HAP-1 (cell line): ENCODE data around the gene ACOX1.
A peak's percentile ranks its signal among the peaks of the same experiment; 100 is the strongest.

ENCODE experiments used
- DNase-seq, 2 experiments: peaks; one replicate each; pipeline ENCODE4 v3.0.0-alpha.2; 2016 to 2020; ENCODE audit warnings: low spot score in 2 of 2
- H3K27me3 ChIP-seq: fragments of 250-450 bp; sonication (Bioruptor Pico); 2 replicates; pipeline ENCODE4 v1.5.1; 2020; ENCODE audit warnings: low read depth, mild to moderate bottlenecking, moderate library complexity
- H3K36me3 ChIP-seq: fragments of 250-450 bp; sonication (Bioruptor Pico); replicated peaks from 2 replicates; pipeline ENCODE4 v1.5.1; 2020; ENCODE audit warnings: mild to moderate bottlenecking
- H3K4me1 ChIP-seq: fragments of 250-450 bp; sonication (Bioruptor Pico); 2 replicates; pipeline ENCODE4 v1.5.1; 2020; ENCODE audit warnings: mild to moderate bottlenecking
- H3K4me3 ChIP-seq: fragments of 250-450 bp; sonication (Bioruptor Pico); 2 replicates; pipeline ENCODE4 v1.5.1; 2020; ENCODE audit warnings: mild to moderate bottlenecking, moderate library complexity
- H3K9me3 ChIP-seq: fragments of 250-450 bp; sonication (Bioruptor Pico); 2 replicates; pipeline ENCODE4 v1.5.1; 2020; ENCODE audit warnings: mild to moderate bottlenecking, moderate library complexity
- in situ Hi-C: fragments of 300-500 bp; cut with MboI; formaldehyde crosslinking; loops from 3 replicates; pipeline ENCODE4 v1.14.3; 2020; ENCODE audit warnings: low sequenced_read_pairs, inconsistent platforms, mixed read lengths

ACOX1 gene

DNA sequence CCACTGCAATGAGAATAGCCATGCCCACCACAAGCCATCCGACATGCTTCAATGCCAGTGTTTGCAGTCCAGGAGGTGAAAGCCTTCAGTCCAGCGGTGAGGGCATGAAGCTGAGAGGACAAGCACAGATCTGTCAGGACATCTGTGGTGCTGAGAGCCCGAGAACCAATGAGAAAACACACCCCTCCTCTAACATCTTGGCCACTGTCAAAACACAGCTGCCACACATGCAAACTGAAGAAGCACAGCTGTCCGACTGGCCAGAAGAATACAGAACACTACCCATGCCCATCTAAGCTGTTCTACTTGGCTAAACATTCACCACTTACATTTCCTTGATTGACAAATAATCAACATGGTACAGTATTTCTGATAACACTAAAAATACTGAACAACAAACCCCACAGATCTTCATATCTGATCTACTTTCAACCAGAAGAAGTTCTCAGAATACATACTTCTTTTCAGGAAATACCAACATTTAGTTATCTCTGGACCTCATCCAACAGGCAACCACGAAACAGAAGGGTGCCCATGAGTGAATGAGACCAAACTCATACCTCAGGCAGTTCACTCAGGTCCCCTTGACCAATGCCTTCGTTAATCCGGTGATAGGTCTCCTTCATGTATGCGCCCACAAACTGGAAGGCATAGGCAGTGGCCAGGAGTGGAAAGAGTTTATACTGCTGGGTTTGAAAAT, 28.0 kb downstream of the ACOX1 start:
- Histone ChIP-seq H3K27me3 (no peaks in the 10 kb centered on the region), H3K9me3 (no peaks in the 10 kb centered on the region), H3K4me3 (no peak overlapping the region), H3K4me1 (no peaks in the 10 kb centered on the region), H3K36me3 (peaks cover 74% of the 10 kb centered on the region)
- in situ Hi-C loops = no loop called here
- no peak for DNase-seq

DNA sequence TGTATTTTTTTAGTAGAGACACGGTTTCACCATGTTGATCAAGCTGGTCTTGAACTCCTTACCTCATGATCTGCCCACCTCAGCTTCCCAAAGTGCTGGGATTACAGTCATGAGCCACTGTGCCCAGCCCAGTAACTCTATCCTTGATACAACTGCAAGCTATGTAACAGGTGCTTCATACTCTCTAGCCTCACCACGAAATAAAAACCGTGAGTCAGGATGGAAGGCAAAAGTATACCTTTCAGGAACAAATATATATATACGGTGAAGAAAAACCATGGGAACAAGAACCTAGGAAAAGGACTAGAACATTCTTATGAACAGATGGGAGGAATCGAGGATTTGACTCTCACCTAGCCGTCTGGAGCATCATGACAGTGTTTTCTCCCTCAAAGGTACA, 28.5 kb downstream of the ACOX1 start:
- in situ Hi-C loops = no loop called here
- DNase-seq = no peak
- no peaks in the 10 kb centered on the region for H3K4me1 ChIP-seq

DNA sequence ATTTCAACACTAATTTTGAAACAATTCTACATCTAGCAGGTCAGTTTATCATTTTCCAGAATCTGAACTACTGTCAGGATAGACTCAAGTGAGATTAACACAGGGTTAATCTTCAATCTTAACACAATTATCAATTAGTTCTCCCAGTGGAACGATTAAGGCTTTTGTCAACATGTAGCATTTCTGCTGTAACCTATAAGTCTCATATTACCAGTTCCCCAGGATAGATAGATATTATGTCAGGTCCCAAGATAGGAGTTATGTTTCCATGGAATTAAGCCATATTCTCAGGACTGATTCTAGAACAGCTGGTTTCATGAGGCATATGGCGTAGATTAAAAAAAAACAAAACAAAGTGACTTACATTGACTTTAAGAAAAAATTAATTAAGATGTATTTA, 33.8 kb downstream of the ACOX1 start:
- Histone ChIP-seq H3K27me3 (no peaks in the 10 kb centered on the region), H3K36me3 (peaks cover 35% of the 10 kb centered on the region), H3K4me3 (no peak overlapping the region), H3K4me1 (peaks cover 2% of the 10 kb centered on the region), H3K9me3 (no peaks in the 10 kb centered on the region)
- in situ Hi-C loops = no loop called here
- DNase-seq = no peak

More for the DNA sequence above, 28.5 kb downstream of the ACOX1 start:
- Histone ChIP-seq H3K4me3 (no peak overlapping the region), H3K27me3 (no peaks in the 10 kb centered on the region), H3K9me3 (no peaks in the 10 kb centered on the region), H3K36me3 (peaks cover 72% of the 10 kb centered on the region)

DNA sequence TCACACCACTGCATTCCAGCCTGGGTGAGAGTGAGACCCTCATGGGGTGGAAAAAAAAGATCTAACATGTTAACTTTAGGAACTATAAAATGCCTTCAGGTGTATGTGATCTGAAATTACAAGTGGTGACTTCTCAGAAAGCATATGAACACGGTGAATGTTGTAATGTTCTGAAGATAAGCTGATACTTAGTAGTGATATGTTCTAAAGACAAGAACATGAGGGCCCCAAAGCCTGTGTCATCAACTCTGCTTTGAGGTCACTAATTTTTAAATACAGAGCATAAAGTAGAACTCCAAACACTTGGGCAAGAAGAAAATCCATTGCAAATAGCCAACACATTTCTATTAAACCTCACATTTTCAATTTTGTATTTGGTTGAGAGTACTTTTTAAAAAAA, 35.5 kb downstream of the ACOX1 start:
- Histone ChIP-seq H3K4me1 (peaks cover 3% of the 10 kb centered on the region), H3K9me3 (no peaks in the 10 kb centered on the region), H3K27me3 (no peaks in the 10 kb centered on the region), H3K4me3 (no peak overlapping the region), H3K36me3 (peaks cover 20% of the 10 kb centered on the region)
- no peak for DNase-seq
- in situ Hi-C loops = no loop called here

DNA sequence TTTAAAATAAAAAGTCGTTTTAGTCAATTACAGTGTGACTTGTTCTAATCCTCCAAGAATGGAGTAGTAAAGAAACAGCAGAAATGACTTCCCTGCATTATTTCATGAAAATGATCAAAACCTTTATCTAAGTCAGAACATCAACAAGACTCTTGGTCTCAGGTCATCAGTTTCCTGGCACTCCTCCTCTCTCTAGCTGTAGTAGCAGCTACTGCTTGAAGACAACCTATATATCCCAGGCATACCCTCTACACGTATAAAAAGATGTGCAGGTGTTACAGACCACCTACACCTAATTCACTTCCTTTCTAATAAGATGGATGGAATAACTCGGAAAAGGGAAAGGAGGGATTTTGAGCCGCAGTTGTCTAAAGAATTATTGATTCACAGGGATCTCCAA, 36.5 kb downstream of the ACOX1 start:
- in situ Hi-C loops = no loop called here
- peaks cover 15% of the 10 kb centered on the region for H3K36me3 ChIP-seq
- H3K27me3 ChIP-seq = no peaks in the 10 kb centered on the region
- peaks cover 3% of the 10 kb centered on the region for H3K4me1 ChIP-seq
- H3K4me3 ChIP-seq = no peak overlapping the region
- no peaks in the 10 kb centered on the region for H3K9me3 ChIP-seq
- no peak for DNase-seq

DNA sequence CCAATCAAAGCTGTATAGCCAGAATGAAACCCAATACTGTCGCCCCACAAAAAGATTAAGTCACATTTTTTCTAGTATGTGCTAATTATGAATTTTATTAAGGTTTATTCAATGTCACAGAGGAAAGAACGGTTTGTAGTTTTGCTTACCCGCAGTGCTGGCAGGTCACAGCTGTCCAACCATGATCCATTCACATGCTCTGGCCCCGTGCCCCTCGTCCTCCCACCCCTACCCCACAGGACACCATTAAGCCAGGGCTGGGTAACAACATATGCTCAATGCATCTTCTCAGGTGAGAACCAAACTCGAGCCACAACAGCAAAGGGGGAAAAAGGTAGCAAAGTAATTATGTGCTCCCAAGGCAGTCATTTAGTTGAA, 37.5 kb downstream of the ACOX1 start:
- Histone ChIP-seq H3K4me1 (peaks cover 3% of the 10 kb centered on the region), H3K9me3 (no peaks in the 10 kb centered on the region), H3K36me3 (peaks cover 15% of the 10 kb centered on the region), H3K4me3 (peak overlapping the region; percentile 61; the same call in 1 of the 2 replicates), H3K27me3 (no peaks in the 10 kb centered on the region)
- in situ Hi-C loops = no loop called here
- DNase-seq = no peak

DNA sequence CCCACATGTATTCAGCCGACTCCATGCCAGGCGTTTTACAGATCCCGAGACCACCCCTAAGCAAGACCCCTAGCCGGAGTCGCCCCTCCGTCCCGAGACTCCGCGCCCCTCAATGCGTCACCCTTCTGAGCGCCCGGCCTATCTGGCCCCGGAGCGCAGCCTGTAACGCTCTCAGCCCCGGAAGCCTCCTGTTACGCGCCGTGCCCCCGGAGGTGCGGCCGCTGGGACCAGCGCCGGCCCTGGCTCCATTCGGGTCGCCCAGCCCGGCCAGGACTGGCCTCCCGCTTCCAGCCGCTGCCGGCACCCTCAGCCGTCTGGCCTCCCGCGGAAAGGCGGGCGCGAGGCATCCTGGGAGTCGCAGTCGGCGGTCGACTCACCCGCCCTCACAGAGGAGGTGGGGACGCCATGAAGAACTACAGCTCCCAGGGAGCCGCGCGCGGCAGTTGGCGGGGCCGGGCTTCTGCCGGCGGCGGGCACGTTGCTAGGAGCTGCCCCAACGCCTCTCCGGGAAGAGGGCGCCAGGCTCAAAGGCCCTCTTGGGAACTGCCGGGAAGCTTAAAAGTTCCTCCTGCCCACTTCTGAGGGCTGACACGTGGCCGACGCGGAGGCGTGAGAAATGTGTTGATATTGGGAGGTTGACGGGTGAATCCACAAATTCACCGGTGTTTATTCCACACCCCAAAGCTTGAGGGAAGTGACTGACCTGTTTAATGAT, 38.1 kb downstream of the ACOX1 start, which contains the start of gene FBF1:
Gene FBF1 (minus strand): TSS at position 316 of the 715 bp plus-strand sequence. CDS start 2,893 bp downstream, outside the sequence.
- DNase-seq = peak; percentile 95 to 97
- Histone ChIP-seq H3K9me3 (no peaks in the 10 kb centered on the region), H3K4me1 (peaks cover 3% of the 10 kb centered on the region), H3K4me3 (peak within 1 kb of the TSS; percentile 61), H3K36me3 (peaks cover 9% of the 10 kb centered on the region), H3K27me3 (no peaks in the 10 kb centered on the region)
- in situ Hi-C loops = no loop called here

DNA sequence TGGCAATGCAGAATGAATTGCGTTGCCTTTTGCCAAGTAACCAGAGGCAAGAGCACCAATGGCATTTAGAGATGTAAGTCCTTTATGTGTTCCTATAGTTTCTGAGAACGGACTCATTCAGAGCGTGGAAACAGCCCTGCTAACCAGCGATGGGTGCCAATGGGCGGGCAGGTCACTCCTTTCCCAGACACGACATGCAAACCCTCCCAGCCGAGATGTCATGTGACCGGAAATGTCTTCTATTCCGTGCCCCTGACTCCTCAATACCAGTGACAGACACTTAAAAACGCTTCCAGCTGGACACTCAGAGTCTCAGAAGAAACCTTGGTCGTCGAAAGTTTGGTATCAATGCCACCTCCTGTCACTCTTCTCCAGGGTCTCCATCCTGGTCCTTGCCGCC, 41.3 kb downstream of the ACOX1 start:
- peaks cover 3% of the 10 kb centered on the region for H3K4me1 ChIP-seq
- H3K4me3 ChIP-seq = no peak overlapping the region

DNA sequence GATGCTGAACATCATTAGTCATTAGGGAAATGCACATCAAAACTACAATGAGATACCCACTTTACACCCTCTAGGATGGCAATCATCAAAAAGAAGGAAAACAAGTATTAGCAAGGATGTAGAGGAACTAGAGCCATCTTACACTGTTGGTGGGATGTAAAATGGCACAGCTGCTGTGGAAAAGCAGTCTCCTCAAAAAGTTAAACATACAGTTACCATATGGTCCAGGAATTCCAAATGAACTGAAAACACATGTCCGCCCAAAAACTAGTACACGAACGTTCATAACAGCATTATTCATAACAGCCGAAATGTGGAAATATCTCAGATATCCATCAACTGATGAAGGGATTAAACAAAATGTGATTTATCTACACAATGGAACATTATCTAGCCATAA, 45.2 kb downstream of the ACOX1 start:
- in situ Hi-C loops = no loop called here
- Histone ChIP-seq H3K9me3 (no peaks in the 10 kb centered on the region), H3K4me1 (no peaks in the 10 kb centered on the region), H3K36me3 (peaks cover 13% of the 10 kb centered on the region), H3K27me3 (no peaks in the 10 kb centered on the region), H3K4me3 (no peak overlapping the region)
- DNase-seq = no peak

More for the DNA sequence above, 41.3 kb downstream of the ACOX1 start:
- H3K36me3 ChIP-seq = peaks cover 5% of the 10 kb centered on the region; the same call in 1 of the 2 replicates
- DNase-seq = no peak
- in situ Hi-C loops = no loop called here
- no peaks in the 10 kb centered on the region for H3K27me3 ChIP-seq
- H3K9me3 ChIP-seq = no peaks in the 10 kb centered on the region

DNA sequence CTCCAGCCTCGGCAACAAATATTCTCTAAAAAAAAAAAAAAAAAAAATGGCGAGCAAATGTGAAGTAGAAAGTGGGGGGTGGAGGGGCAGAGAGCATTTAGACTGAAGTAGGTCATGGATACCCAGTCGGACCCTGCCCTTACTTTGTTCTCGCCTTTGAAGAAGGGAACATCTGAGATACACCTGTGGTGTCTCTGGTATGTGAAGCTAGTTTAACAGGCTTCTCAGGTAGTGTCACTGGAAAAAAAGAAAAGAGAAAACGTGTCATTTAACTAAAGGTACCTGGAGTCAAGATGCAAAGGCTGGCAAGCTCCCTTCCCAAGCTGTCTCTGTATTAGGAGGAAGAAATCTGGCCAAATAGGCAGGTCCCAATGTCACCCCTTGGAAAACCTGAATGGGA, 46.1 kb downstream of the ACOX1 start:
- DNase-seq = no peak
- in situ Hi-C loops = no loop called here
- H3K27me3 ChIP-seq = no peaks in the 10 kb centered on the region
- H3K4me3 ChIP-seq = no peak overlapping the region
- H3K9me3 ChIP-seq = no peaks in the 10 kb centered on the region
- H3K36me3 ChIP-seq = peaks cover 13% of the 10 kb centered on the region
- H3K4me1 ChIP-seq = no peaks in the 10 kb centered on the region

DNA sequence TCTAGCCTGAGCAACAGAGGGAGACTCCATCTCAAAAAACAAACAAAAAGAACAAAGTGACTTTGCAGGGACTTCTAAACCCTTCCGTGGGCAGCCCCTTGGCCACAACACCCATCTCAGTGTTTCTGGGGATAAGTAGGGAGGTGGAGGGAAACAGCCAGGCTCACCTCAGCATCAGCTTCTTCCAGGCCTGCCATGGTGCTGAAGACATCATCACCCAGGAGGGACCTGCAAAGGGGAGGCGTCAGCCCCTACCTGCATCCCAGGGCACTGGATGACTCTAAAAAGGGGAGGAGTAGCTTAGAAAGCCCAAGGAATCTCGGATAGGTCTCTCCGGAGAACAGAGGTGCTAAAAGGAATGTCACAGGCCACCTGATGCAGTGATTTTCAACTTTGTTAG, 47.9 kb downstream of the ACOX1 start:
- no peaks in the 10 kb centered on the region for H3K9me3 ChIP-seq
- no peak overlapping the region for H3K4me3 ChIP-seq
- H3K27me3 ChIP-seq = no peaks in the 10 kb centered on the region
- peaks cover 25% of the 10 kb centered on the region for H3K36me3 ChIP-seq
- no peaks in the 10 kb centered on the region for H3K4me1 ChIP-seq
- DNase-seq = no peak
- in situ Hi-C loops = no loop called here

DNA sequence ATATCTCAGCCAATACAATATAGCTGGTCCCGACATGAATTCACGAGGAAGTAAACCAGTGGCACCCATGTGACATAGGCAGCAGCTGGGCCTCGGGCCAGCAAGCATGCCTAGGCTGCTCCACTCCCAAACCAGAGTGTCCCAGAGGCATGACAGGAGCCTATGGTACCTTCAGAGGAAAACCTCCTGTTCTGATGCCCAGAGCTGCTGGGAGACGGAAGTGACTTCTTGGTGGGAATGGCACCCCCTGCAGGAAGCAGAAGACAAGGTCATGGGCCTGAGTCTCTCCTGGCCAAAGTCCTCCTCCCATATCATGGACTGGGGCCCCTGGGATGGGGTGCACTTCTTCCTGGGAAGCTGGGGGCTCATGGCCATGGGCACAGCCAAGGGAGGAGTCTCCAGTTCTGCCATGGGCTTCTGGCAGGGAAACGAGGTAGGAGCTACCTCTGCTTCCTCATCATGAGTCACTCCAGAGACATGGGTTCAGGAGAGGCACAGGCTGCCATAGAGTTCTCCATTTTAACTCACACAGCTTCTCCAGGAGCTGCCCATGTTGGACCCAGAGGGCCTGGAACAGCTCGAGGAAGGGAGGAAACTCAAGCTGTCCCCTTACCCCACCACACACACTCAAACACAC, 51.6 kb downstream of the ACOX1 start:
- Histone ChIP-seq H3K9me3 (no peaks in the 10 kb centered on the region), H3K4me1 (no peaks in the 10 kb centered on the region), H3K4me3 (no peak overlapping the region), H3K27me3 (no peaks in the 10 kb centered on the region), H3K36me3 (peaks cover 26% of the 10 kb centered on the region)
- DNase-seq = peak in 1 of 2 experiments; percentile 52
- in situ Hi-C loops = no loop called here

DNA sequence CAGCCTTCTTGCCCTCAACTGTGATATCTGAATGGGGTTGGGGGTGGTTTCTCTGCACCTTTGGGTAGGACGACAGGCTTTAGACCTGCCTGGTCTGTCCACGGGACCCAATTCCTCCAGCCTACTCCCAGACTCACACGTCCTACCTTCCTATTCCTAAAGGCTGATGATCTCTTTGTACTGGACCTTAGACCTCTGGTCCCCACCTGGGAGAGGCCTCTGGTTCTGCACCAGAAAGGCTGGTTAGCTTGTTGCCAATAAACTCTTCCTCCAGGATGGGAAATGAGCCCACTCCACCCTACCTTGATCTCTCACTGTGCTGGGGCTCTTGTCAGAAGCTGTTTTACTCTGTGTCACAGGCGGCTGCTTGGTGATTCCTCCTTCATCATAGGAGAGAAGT, 52.5 kb downstream of the ACOX1 start:
- DNase-seq = no peak

DNA sequence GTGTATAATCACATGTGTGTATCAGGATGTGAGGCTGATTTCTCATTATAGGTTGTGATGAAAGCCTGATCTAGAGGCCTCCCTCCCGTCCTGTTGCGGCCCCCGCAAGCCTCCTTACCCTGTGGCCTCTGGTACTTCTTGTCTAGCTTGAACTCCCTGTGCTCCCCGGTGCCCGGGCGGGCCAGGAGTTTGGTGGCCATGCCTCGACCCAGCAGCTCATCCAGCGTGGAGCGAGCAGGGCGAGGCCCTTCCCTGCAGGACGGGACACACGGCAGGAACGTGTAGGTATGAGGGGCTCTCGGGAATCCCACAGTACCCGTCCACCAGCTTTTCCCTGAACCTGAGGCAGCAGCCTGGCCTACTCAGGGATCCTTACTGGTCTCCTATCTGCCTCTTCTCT, 53.1 kb downstream of the ACOX1 start:
- Histone ChIP-seq H3K36me3 (peaks cover 18% of the 10 kb centered on the region), H3K9me3 (no peaks in the 10 kb centered on the region), H3K27me3 (no peaks in the 10 kb centered on the region), H3K4me1 (no peaks in the 10 kb centered on the region), H3K4me3 (no peak overlapping the region)
- no peak for DNase-seq
- in situ Hi-C loops = no loop called here

More for the DNA sequence above, 52.5 kb downstream of the ACOX1 start:
- in situ Hi-C loops = no loop called here
- H3K4me1 ChIP-seq = no peaks in the 10 kb centered on the region
- H3K36me3 ChIP-seq = peaks cover 23% of the 10 kb centered on the region
- no peaks in the 10 kb centered on the region for H3K27me3 ChIP-seq
- H3K4me3 ChIP-seq = no peak overlapping the region
- H3K9me3 ChIP-seq = no peaks in the 10 kb centered on the region
